Measurements from ENCODE around the gene PPP3CA.

The PPP3CA gene

DNA sequence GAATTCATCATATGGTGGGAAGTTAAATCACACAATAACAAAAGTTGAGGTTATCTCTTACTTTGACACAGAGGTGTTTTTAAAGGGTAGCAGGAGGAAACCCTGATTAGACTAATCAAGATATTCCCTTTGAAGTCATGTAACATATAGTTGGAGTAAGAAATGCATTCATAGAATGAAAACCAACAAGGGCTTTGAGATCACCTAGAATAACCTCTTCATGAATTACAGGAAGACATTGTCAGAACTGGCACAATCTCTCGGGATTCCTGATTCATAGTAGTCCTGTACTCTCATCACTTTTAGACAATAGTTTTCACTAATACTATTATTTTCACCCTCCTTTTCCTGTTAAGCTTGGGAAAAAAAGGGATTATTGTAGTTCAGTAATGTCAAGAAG is 170.2 kb downstream of the PPP3CA start:
- TF ChIP-seq, protein P1, sequence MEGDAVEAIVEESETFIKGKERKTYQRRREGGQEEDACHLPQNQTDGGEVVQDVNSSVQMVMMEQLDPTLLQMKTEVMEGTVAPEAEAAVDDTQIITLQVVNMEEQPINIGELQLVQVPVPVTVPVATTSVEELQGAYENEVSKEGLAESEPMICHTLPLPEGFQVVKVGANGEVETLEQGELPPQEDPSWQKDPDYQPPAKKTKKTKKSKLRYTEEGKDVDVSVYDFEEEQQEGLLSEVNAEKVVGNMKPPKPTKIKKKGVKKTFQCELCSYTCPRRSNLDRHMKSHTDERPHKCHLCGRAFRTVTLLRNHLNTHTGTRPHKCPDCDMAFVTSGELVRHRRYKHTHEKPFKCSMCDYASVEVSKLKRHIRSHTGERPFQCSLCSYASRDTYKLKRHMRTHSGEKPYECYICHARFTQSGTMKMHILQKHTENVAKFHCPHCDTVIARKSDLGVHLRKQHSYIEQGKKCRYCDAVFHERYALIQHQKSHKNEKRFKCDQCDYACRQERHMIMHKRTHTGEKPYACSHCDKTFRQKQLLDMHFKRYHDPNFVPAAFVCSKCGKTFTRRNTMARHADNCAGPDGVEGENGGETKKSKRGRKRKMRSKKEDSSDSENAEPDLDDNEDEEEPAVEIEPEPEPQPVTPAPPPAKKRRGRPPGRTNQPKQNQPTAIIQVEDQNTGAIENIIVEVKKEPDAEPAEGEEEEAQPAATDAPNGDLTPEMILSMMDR (IDR thresholded peaks at IDR 0.05; ENCODE audit: extremely low read depth, missing control alignments), result no peak
- DNase-seq (ENCODE audit: low spot score), result no peak

DNA sequence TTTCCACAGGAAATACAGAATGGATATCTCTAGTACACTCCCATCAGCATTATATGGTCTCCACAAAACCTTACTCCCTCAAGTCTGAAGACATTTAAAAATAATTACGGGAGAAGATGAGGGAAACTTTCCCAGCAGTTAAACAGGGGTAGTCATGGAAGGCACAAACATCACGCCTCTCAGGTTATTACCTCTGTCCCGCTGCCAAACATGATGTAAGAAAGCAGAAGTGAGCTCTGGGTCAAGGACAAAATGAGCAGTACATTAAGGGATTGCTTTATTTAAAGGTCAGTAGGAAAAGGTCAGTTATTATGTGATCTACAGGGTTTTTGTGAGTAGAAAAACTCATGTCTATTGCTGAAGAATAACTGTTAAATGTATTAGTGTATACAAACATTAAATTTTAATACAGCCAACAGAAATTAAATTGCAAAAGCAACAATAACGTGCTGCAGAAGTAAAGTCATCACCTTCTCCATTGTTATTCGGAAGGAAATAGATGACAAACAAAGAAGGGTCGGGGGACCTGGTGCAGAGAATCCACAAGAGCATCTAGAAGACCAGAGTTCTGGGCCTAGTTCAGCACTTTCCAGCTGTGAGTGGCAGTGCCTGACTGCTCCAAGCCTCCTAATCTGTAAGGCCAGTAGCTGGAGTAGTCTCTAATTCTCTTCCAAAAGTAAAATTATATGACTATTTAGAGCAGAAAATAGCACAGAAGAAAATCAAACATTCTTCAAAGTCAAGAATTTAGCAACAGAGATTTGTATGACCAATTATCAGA is 171.2 kb downstream of the PPP3CA start:
- no peak for DNase-seq (ENCODE audit: low spot score)
- TF ChIP-seq, protein P1 (IDR thresholded peaks at IDR 0.05; ENCODE audit: extremely low read depth, missing control alignments), result no peak

DNA sequence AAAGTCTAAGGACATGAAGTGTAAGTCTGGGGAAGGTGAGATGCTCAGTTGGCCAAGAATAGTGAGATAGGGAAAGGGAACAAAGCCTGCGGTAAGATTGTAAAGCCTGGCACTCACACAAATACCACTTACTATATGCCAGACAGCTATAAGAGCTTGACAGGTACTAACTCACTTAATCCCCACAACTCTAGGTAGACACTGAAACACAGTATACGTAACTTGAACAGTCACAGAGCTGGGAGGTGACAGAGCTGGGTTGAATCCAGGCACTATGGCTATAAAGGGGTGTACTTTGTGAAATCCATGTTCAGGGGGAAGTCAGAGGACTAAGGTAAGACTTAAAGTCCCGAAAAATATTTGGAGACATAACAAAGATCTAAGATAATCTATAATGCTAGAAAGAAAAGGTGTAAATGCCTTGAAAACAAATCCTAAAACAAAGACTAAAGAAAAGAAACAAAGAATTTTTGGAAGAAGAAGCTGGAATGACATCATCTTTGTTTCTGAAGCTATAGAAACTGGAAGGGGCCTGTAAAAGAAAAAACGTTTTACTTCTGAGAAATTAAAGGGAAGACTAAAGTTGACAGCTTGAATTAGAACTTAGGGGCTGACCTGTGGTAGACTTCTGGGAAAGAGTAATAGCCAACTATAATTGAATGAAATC is 172.5 kb downstream of the PPP3CA start:
- DNase-seq (ENCODE audit: low spot score), result no peak
- TF ChIP-seq, protein P1 (IDR thresholded peaks at IDR 0.05; ENCODE audit: extremely low read depth, missing control alignments), result no peak

DNA sequence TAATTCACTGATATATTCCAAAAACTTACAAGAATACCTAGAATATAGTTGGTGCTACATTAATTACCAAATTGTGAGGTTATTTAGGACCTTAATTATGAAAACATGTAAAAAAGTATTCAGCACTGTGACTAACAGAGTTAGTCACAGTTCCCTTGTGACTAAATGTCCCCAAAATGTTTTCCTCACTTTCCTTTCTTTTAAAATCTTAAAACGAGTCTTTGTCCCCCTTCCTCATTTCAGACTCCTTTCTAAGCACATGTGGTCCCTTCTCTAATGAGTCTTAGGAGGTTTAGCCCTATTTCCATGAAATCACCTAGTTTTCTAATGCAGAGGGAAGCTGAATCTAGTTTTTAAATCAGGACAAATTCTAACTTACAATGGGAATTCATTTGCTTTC is 175.0 kb downstream of the PPP3CA start:
- DNase-seq (ENCODE audit: low spot score), result no peak
- TF ChIP-seq, protein P1 (IDR thresholded peaks at IDR 0.05; ENCODE audit: extremely low read depth, missing control alignments), result no peak

DNA sequence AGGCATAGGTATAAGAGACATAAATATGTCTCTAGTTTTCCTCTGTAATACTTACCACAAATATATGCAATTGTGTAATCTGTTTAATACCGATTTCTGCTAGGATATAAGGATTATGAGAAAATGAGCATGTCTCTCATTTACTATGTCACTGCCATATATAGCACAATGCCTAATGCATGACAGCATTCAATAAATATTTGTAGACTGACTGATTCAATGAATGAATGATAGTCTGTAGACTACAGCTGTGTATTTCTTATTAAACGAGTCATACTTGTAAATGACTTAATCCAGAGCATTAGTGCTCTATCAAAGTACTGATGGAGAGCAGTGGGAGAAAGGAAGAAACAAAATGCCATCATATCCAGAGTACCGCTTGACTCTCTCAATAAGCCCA is 175.6 kb downstream of the PPP3CA start:
- TF ChIP-seq, protein P1 (IDR thresholded peaks at IDR 0.05; ENCODE audit: extremely low read depth, missing control alignments), result no peak
- DNase-seq (ENCODE audit: low spot score), result no peak

DNA sequence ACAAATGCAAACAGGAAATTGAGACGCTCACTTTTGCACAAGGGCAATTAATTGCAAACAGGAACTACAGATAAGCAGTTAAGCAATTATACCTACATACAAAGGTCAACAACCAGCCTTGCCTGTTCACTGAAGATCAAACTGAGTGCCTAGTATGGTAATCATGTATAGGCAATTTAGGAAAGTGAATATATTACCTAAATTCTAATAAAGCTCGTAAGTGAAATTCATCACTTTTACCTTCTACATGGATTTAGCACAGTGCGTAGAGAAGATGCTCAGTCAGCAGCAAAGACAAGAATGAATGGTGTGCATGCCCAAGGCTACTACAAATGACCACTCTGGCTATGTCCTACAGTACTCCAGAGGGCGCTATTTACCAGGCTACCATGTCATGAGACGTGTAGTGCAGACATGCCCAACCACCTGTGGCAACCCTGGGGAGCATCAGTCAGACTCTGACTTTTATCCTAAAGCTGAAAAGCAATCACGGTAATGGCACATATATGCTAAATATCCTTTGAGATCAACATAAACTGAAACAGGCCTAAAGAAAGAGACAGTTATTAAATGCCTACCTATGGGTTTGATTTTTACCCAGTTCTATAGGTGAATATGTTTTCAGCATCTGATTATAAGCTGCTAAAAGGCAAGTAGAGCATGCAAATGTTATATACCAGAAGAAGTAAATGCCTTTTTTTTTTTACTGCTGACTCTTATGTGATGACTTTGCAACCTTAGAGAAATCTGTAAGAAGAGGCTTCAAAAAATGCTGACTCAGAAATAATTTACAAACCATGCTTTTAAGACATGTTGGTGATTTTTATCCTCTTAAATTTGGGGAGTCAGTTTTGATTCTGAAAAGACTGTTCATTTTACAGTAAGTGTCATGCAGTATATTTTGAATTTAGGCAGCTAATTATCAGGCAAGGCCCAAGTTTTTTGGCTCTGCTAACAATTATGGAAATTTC is 178.0 kb downstream of the PPP3CA start:
- TF ChIP-seq, protein P1 (IDR thresholded peaks at IDR 0.05; ENCODE audit: extremely low read depth, missing control alignments), result peak; percentile 81
- peak; percentile 37 for DNase-seq (ENCODE audit: low spot score)

Data from GM20000 (cell line).